Body of pancreas (tissue), 4 donors: ENCODE results near the gene FLRT2.

Experiments
- POLR2A ChIP-seq, 3 donors: fragments of 450-650 bp; IDR thresholded peaks; one replicate each; pipeline ENCODE4 v1.6.1; 2016; ENCODE audit warnings: antibody characterized with exemption in 3 of 3, mild to moderate bottlenecking in 2 of 3
- TF ChIP-seq, protein P1 (sequence below), 7 experiments: fragments of 450-650 bp in 4 of 7; fragments of 200-600 bp in 3 of 7; sonication (generic) in 3 of 7; IDR thresholded peaks; one replicate each; pipeline ENCODE4 v1.5.1; 2016 to 2019; ENCODE audit warnings: antibody characterized with exemption in 7 of 7

DNA sequence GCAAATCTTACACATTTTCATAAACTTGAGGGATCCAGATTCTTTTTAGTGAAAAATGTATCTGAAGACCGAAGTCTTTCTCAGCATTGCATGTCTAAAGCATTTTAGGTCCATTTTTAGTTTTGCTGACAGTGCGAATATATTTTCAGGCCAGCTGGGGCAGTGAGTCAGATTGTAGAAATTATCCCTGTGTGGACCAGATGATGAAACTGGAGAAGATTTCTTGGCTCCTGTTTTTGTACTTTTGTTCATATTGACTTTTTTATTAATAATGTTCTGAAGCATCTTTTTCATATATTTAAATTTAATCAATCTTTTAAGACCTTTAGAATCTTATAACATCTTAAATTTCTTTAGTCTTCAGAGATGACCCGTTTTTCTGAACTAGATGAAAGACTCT, 173.1 kb downstream of the FLRT2 start:
- TF ChIP-seq, protein P1, sequence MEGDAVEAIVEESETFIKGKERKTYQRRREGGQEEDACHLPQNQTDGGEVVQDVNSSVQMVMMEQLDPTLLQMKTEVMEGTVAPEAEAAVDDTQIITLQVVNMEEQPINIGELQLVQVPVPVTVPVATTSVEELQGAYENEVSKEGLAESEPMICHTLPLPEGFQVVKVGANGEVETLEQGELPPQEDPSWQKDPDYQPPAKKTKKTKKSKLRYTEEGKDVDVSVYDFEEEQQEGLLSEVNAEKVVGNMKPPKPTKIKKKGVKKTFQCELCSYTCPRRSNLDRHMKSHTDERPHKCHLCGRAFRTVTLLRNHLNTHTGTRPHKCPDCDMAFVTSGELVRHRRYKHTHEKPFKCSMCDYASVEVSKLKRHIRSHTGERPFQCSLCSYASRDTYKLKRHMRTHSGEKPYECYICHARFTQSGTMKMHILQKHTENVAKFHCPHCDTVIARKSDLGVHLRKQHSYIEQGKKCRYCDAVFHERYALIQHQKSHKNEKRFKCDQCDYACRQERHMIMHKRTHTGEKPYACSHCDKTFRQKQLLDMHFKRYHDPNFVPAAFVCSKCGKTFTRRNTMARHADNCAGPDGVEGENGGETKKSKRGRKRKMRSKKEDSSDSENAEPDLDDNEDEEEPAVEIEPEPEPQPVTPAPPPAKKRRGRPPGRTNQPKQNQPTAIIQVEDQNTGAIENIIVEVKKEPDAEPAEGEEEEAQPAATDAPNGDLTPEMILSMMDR (IDR thresholded peaks at IDR 0.05): no peak
- no peak for TF ChIP-seq POLR2A (IDR thresholded peaks at IDR 0.05)
